Ishikawa (cell line): Measurements from ENCODE around the gene C3.
A peak's percentile ranks its signal among the peaks of the same experiment; 100 is the strongest.

Source experiments
- CEBPB ChIP-seq: IDR thresholded peaks from 2 replicates; pipeline ENCODE4 v1.6.1; 2012
- CREB1 ChIP-seq: IDR thresholded peaks from 2 replicates; pipeline ENCODE4 v1.6.1; 2012; ENCODE audit warnings: low read depth
- EGR1 ChIP-seq: IDR thresholded peaks from 2 replicates; pipeline ENCODE4 v1.6.1; 2012
- EP300 ChIP-seq: IDR thresholded peaks from 2 replicates; pipeline ENCODE4 v1.6.1; 2012; ENCODE audit warnings: borderline replicate concordance
- FOXM1 ChIP-seq: IDR thresholded peaks from 2 replicates; pipeline ENCODE4 v1.6.1; 2012; ENCODE audit warnings: low read depth, borderline replicate concordance
- MAX ChIP-seq: IDR thresholded peaks from 2 replicates; pipeline ENCODE4 v1.6.1; 2012
- NFIC ChIP-seq: IDR thresholded peaks from 2 replicates; pipeline ENCODE4 v1.6.1; 2012
- RAD21 ChIP-seq: IDR thresholded peaks from 2 replicates; pipeline ENCODE4 v1.6.1; 2012; ENCODE audit warnings: low read depth
- REST ChIP-seq: IDR thresholded peaks from 2 replicates; pipeline ENCODE4 v1.6.1; 2012; ENCODE audit warnings: low read depth, mild to moderate bottlenecking
- TAF1 ChIP-seq: IDR thresholded peaks from 2 replicates; pipeline ENCODE4 v1.6.1; 2012; ENCODE audit warnings: low read depth, mild to moderate bottlenecking
- TCF12 ChIP-seq: IDR thresholded peaks from 2 replicates; pipeline ENCODE4 v1.6.1; 2012; ENCODE audit warnings: low read depth
- TEAD4 ChIP-seq: IDR thresholded peaks from 2 replicates; pipeline ENCODE4 v1.6.1; 2012
- USF1 ChIP-seq: IDR thresholded peaks from 2 replicates; pipeline ENCODE4 v1.6.1; 2012
- YY1 ChIP-seq: IDR thresholded peaks from 2 replicates; pipeline ENCODE4 v1.6.1; 2012; ENCODE audit warnings: low read depth
- ZBTB7A ChIP-seq: IDR thresholded peaks from 2 replicates; pipeline ENCODE4 v1.6.1; 2012; ENCODE audit warnings: low read depth

C3 gene

GRCh38 chr19:6680141-6680540, 40.3 kb downstream of the C3 start:
- TF ChIP-seq CEBPB (no peak), MAX (no peak), TCF12 (no peak), FOXM1 (no peak), ZBTB7A (no peak), NFIC (no peak), TAF1 (no peak), EGR1 (no peak), EP300 (no peak)

GRCh38 chr19:6679139-6679538, 41.3 kb downstream of the C3 start:
- no peak for TF ChIP-seq USF1
- TF ChIP-seq REST: no peak
- no peak for TF ChIP-seq YY1
- TF ChIP-seq EGR1: no peak
- TF ChIP-seq CREB1: no peak
- no peak for TF ChIP-seq ZBTB7A
- TF ChIP-seq TEAD4: no peak
- no peak for TF ChIP-seq MAX
- TF ChIP-seq NFIC: no peak
- TF ChIP-seq EP300: no peak
- no peak for TF ChIP-seq TAF1
- no peak for TF ChIP-seq RAD21
- TF ChIP-seq CEBPB: no peak
- TF ChIP-seq TCF12: no peak
- no peak for TF ChIP-seq FOXM1

- TF ChIP-seq TCF12 (no peak), FOXM1 (no peak), TAF1 (no peak), YY1 (no peak), ZBTB7A (no peak), REST (no peak), EGR1 (no peak), CEBPB (no peak), RAD21 (no peak), CREB1 (no peak), USF1 (no peak)
These were observed 41.8 kb downstream of the C3 start for GRCh38 chr19:6678690-6679109.

GRCh38 chr19:6677883-6678689, 42.4 kb downstream of the C3 start:
- TF ChIP-seq CREB1 (no peak), EGR1 (no peak), USF1 (no peak), TAF1 (peak; percentile 40; the same call in 1 of the 2 replicates), MAX (peak; percentile 25)

GRCh38 chr19:6677495-6677882, 43.0 kb downstream of the C3 start:
- TF ChIP-seq MAX: 0 out of 2 replicates have a peak, but pooled peaks have one; percentile 29
- TF ChIP-seq RAD21: no peak

GRCh38 chr19:6676288-6676687, 44.2 kb downstream of the C3 start:
- TF ChIP-seq TEAD4 (no peak), EGR1 (no peak), EP300 (no peak), ZBTB7A (no peak), USF1 (no peak), CEBPB (no peak), YY1 (no peak), RAD21 (no peak), FOXM1 (no peak), CREB1 (no peak), TCF12 (no peak), MAX (no peak), TAF1 (no peak), NFIC (no peak), REST (no peak)
